PC-9 (cell line): Measurements from ENCODE around the gene KRTAP19-4.

Experiments
- EZH2 ChIP-seq: fragments of 200-600 bp; sonication (generic); IDR thresholded peaks from 2 replicates; pipeline ENCODE4 v1.8.0; 2017; ENCODE audit warnings: antibody characterized with exemption, low read depth
- TF ChIP-seq, protein P1 (sequence below): fragments of 200-600 bp; sonication (generic); conservative IDR thresholded peaks from 2 replicates; pipeline ENCODE4 v1.6.1; 2017; ENCODE audit warnings: mixed run types, antibody characterized with exemption, mild to moderate bottlenecking, moderate library complexity

DNA sequence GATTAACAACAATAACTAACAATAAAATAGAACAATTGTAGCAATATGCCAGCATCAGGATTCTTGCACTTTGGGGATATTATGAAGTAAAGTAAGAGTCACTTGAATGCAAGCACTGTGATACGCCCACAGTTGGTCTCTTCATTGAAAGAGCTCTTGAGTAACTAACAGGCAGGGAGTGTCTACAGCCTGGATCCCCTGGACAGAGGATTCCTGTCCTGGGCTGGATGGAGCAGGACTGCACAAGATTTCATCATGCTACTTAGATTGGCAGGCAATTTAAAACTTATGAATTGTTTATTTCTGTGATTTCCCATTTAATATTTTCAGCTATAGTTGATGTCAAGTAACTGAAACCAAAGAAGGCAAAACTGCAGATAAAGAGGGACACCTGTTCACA lies 18.7 kb upstream of the KRTAP19-4 start:
- no peak for TF ChIP-seq EZH2
- TF ChIP-seq, protein P1, sequence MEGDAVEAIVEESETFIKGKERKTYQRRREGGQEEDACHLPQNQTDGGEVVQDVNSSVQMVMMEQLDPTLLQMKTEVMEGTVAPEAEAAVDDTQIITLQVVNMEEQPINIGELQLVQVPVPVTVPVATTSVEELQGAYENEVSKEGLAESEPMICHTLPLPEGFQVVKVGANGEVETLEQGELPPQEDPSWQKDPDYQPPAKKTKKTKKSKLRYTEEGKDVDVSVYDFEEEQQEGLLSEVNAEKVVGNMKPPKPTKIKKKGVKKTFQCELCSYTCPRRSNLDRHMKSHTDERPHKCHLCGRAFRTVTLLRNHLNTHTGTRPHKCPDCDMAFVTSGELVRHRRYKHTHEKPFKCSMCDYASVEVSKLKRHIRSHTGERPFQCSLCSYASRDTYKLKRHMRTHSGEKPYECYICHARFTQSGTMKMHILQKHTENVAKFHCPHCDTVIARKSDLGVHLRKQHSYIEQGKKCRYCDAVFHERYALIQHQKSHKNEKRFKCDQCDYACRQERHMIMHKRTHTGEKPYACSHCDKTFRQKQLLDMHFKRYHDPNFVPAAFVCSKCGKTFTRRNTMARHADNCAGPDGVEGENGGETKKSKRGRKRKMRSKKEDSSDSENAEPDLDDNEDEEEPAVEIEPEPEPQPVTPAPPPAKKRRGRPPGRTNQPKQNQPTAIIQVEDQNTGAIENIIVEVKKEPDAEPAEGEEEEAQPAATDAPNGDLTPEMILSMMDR: no peak
